Measurements from ENCODE around the gene EIF4H. TPM values are rescaled to one million over a fixed set of nuclear protein-coding genes. Genes with fewer than 3 reads are reported as not detected.

EIF4H gene
- total RNA-seq, 1 donor from 2014 or later, result 361 TPM

- H2AFZ ChIP-seq (ENCODE audit: low read depth, low read length), result no peak overlapping the region
- no peaks in the 10 kb centered on the region for H4K20me1 ChIP-seq (ENCODE audit: insufficient read depth, low read length)
- Mint-ChIP-seq H3K36me3 (ENCODE audit: low read depth, unreplicated experiment) (no peaks in the 10 kb centered on the region), H3K4me3 (ENCODE audit: unreplicated experiment) (no peak overlapping the region), H3K27me3 (ENCODE audit: low read depth, unreplicated experiment) (peaks cover 2% of the 10 kb centered on the region), H3K27ac (ENCODE audit: unreplicated experiment) (no peak overlapping the region), H3K4me1 (ENCODE audit: low read depth, unreplicated experiment) (no peaks in the 10 kb centered on the region), H3K9me3 (ENCODE audit: unreplicated experiment) (no peaks in the 10 kb centered on the region)
- no peak overlapping the region for H3K4me2 ChIP-seq (ENCODE audit: low read length)
- no peak for DNase-seq (ENCODE audit: low read depth)
- TF ChIP-seq EZH2 (IDR thresholded peaks at IDR 0.05; ENCODE audit: insufficient read depth, low read length) (no peak), CTCF (IDR thresholded peaks at IDR 0.05; ENCODE audit: insufficient read depth, low read depth, low read length) (no peak)
- no peaks in the 10 kb centered on the region for H3K36me3 ChIP-seq (ENCODE audit: insufficient read depth, low read length)
- no peaks in the 10 kb centered on the region for H3K27me3 ChIP-seq (ENCODE audit: insufficient read depth, low read length)
- no peak overlapping the region for H3K9ac ChIP-seq (ENCODE audit: low read length)
- H3K27ac ChIP-seq (ENCODE audit: low read depth, low read length), result no peak overlapping the region
- H3K9me3 ChIP-seq (ENCODE audit: insufficient read depth, low read depth, low read length), result no peaks in the 10 kb centered on the region
- H3K79me2 ChIP-seq (ENCODE audit: insufficient read depth, low read length), result no peaks in the 10 kb centered on the region
- no peak for FAIRE-seq
- no peak overlapping the region for H3K4me3 ChIP-seq (ENCODE audit: insufficient read depth, low read depth, low read length)
- no peaks in the 10 kb centered on the region for H3K4me1 ChIP-seq (ENCODE audit: insufficient read depth, low read length)
Measured at GRCh38 chr7:74149603-74150002, 24.6 kb upstream of the EIF4H start.

DNA sequence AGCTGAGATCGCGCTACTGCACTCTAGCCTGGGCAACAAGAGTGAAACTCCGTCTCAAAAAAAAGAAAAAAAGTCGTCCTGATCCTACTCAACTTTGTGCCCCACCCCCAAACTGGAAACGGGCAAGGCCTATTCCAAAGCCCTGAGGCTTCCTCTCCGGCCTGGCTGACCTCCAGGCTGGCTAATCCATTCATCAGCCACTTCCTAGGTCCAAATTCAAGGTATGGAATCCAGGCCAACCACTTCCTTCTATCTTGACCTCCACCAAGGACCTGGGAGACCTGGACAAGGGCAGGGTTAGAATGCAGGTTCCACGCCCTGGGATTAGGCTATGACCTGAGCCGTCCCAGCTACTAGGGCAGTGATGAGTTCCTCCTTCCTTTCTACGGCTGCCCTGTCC, 20.4 kb upstream of the EIF4H start:
- Histone ChIP-seq H3K4me3 (ENCODE audit: insufficient read depth, low read depth, low read length) (no peak overlapping the region), H2AFZ (ENCODE audit: low read depth, low read length) (no peak overlapping the region), H3K9me3 (ENCODE audit: insufficient read depth, low read depth, low read length) (no peaks in the 10 kb centered on the region), H3K9ac (ENCODE audit: low read length) (no peak overlapping the region), H3K27me3 (ENCODE audit: insufficient read depth, low read length) (no peaks in the 10 kb centered on the region), H4K20me1 (ENCODE audit: insufficient read depth, low read length) (no peaks in the 10 kb centered on the region), H3K79me2 (ENCODE audit: insufficient read depth, low read length) (no peaks in the 10 kb centered on the region), H3K4me1 (ENCODE audit: insufficient read depth, low read length) (no peaks in the 10 kb centered on the region), H3K27ac (ENCODE audit: low read depth, low read length) (no peak overlapping the region), H3K36me3 (ENCODE audit: insufficient read depth, low read length) (no peaks in the 10 kb centered on the region), H3K4me2 (ENCODE audit: low read length) (no peak overlapping the region)
- Mint-ChIP-seq H3K27me3 (ENCODE audit: low read depth, unreplicated experiment) (no peaks in the 10 kb centered on the region), H3K4me3 (ENCODE audit: unreplicated experiment) (no peak overlapping the region), H3K36me3 (ENCODE audit: low read depth, unreplicated experiment) (no peaks in the 10 kb centered on the region), H3K27ac (ENCODE audit: unreplicated experiment) (no peak overlapping the region), H3K9me3 (ENCODE audit: unreplicated experiment) (peaks cover 2% of the 10 kb centered on the region), H3K4me1 (ENCODE audit: low read depth, unreplicated experiment) (no peaks in the 10 kb centered on the region)
- no peak for FAIRE-seq
- TF ChIP-seq CTCF (IDR thresholded peaks at IDR 0.05; ENCODE audit: insufficient read depth, low read depth, low read length) (no peak), EZH2 (IDR thresholded peaks at IDR 0.05; ENCODE audit: insufficient read depth, low read length) (no peak)
- DNase-seq (ENCODE audit: low read depth), result no peak

- H3K27me3 Mint-ChIP-seq (ENCODE audit: low read depth, unreplicated experiment), result no peaks in the 10 kb centered on the region
- no peaks in the 10 kb centered on the region for H3K79me2 ChIP-seq (ENCODE audit: insufficient read depth, low read length)
- no peak overlapping the region for H3K4me2 ChIP-seq (ENCODE audit: low read length)
- H3K4me1 Mint-ChIP-seq (ENCODE audit: low read depth, unreplicated experiment), result no peaks in the 10 kb centered on the region
- no peak for FAIRE-seq
- no peak overlapping the region for H3K4me3 Mint-ChIP-seq (ENCODE audit: unreplicated experiment)
- no peak overlapping the region for H3K27ac Mint-ChIP-seq (ENCODE audit: unreplicated experiment)
- H3K36me3 ChIP-seq (ENCODE audit: insufficient read depth, low read length), result no peaks in the 10 kb centered on the region
- no peaks in the 10 kb centered on the region for H3K9me3 ChIP-seq (ENCODE audit: insufficient read depth, low read depth, low read length)
- DNase-seq (ENCODE audit: low read depth), result no peak
- H3K9me3 Mint-ChIP-seq (ENCODE audit: unreplicated experiment), result peaks cover 2% of the 10 kb centered on the region
- H3K27me3 ChIP-seq (ENCODE audit: insufficient read depth, low read length), result no peaks in the 10 kb centered on the region
- H3K36me3 Mint-ChIP-seq (ENCODE audit: low read depth, unreplicated experiment), result no peaks in the 10 kb centered on the region
- no peak overlapping the region for H2AFZ ChIP-seq (ENCODE audit: low read depth, low read length)
- no peaks in the 10 kb centered on the region for H3K4me1 ChIP-seq (ENCODE audit: insufficient read depth, low read length)
- no peak overlapping the region for H3K4me3 ChIP-seq (ENCODE audit: insufficient read depth, low read depth, low read length)
- no peaks in the 10 kb centered on the region for H4K20me1 ChIP-seq (ENCODE audit: insufficient read depth, low read length)
- no peak overlapping the region for H3K9ac ChIP-seq (ENCODE audit: low read length)
- H3K27ac ChIP-seq (ENCODE audit: low read depth, low read length), result no peak overlapping the region
- no peak for TF ChIP-seq EZH2 (IDR thresholded peaks at IDR 0.05; ENCODE audit: insufficient read depth, low read length)
- TF ChIP-seq CTCF (IDR thresholded peaks at IDR 0.05; ENCODE audit: insufficient read depth, low read depth, low read length), result no peak
Measured at GRCh38 chr7:74155810-74156395, 18.3 kb upstream of the EIF4H start.
